Hypothalamus (tissue), 51 donors: ENCODE results near the gene MCC.

Source experiments
- DNase-seq, 51 donors: peaks; one replicate each; lab custom pipeline; 2025; lab: John Stamatoyannopoulos, UW

The MCC gene

GRCh38 chr5:113047733-113048652 lies 440.3 kb downstream of the MCC start:
- peak in 4 of 51 donors; percentile 3 to 20 (median 9) for DNase-seq

- no peak for DNase-seq
Observed at GRCh38 chr5:113047234-113047633, 441.0 kb downstream of the MCC start.

GRCh38 chr5:113044776-113045465 lies 443.3 kb downstream of the MCC start:
- no peak for DNase-seq

- peak in 24 of 51 donors; percentile 7 to 50 (median 30) for DNase-seq
Observed at GRCh38 chr5:113043491-113043931, 444.7 kb downstream of the MCC start.

GRCh38 chr5:113042491-113043243 lies 445.6 kb downstream of the MCC start:
- no peak for DNase-seq

GRCh38 chr5:113040672-113041260 lies 447.5 kb downstream of the MCC start:
- no peak for DNase-seq

GRCh38 chr5:113039934-113040285 lies 448.3 kb downstream of the MCC start:
- DNase-seq, result no peak

- no peak for DNase-seq
Observed at GRCh38 chr5:113039229-113039933, 448.9 kb downstream of the MCC start.

GRCh38 chr5:113038714-113039113 lies 449.5 kb downstream of the MCC start:
- no peak for DNase-seq

- DNase-seq, result no peak
Observed at GRCh38 chr5:113038136-113038535, 450.1 kb downstream of the MCC start.

GRCh38 chr5:113036826-113037225 lies 451.4 kb downstream of the MCC start:
- no peak for DNase-seq

- no peak for DNase-seq
Observed at GRCh38 chr5:113036321-113036720, 451.9 kb downstream of the MCC start.

GRCh38 chr5:113035096-113035495 lies 453.2 kb downstream of the MCC start:
- DNase-seq, result no peak

GRCh38 chr5:113034182-113034773 lies 454.0 kb downstream of the MCC start:
- no peak for DNase-seq

- no peak for DNase-seq
Observed at GRCh38 chr5:113031557-113031956, 456.7 kb downstream of the MCC start.

- no peak for DNase-seq
Observed at GRCh38 chr5:113031104-113031503, 457.1 kb downstream of the MCC start.

GRCh38 chr5:113029614-113030013 lies 458.6 kb downstream of the MCC start:
- DNase-seq, result no peak

- DNase-seq, result no peak
Observed at GRCh38 chr5:113027431-113027830, 460.8 kb downstream of the MCC start.

- no peak for DNase-seq
Observed at GRCh38 chr5:113027015-113027414, 461.2 kb downstream of the MCC start.

GRCh38 chr5:113026211-113026610 lies 462.0 kb downstream of the MCC start:
- no peak for DNase-seq
